PC-9 (cell line): ENCODE measurements around the gene SOAT2. TPM values are rescaled to one million over a fixed set of nuclear protein-coding genes. Genes with fewer than 3 reads are reported as not detected.

ENCODE experiments used
- BruUV-seq: library from RNA; stranded (reverse); fragments of 400-500 nt; replicated peaks from 2 replicates; lab custom pipeline; 2021; lab: Mats Ljungman, UMichigan
- CTCF ChIA-PET: fragments of 300-600 bp; sonication (Branson Sonifier 250); formaldehyde crosslinking; loops from one replicate; lab custom pipeline; 2022; ENCODE audit warnings: antibody characterized with exemption; lab: Charles Lee
- POLR2A ChIA-PET: fragments of 300-600 bp; sonication (Branson Sonifier 250); formaldehyde crosslinking; loops from one replicate; lab custom pipeline; 2022; ENCODE audit warnings: antibody characterized with exemption; ENCODE audit not compliant: unreplicated experiment; lab: Charles Lee
- DNase-seq, 2 experiments: peaks; one replicate each; pipeline versions ENCODE4 v3.0.0 to v3.0.0-alpha.2; 2015 to 2022; ENCODE audit warnings: mixed read lengths in 1 of 2
- H2AFZ ChIP-seq: fragments of 200-600 bp; sonication (generic); 2 replicates; pipeline ENCODE4 v1.8.1; 2017; ENCODE audit warnings: antibody characterized with exemption
- H3F3A ChIP-seq: fragments of 200-600 bp; sonication (generic); 2 replicates; pipeline ENCODE4 v1.8.1; 2017; ENCODE audit warnings: antibody characterized with exemption, mild to moderate bottlenecking, low read depth; ENCODE audit not compliant: insufficient read depth
- H3K27ac ChIP-seq: fragments of 200-600 bp; sonication (generic); 2 replicates; pipeline ENCODE4 v1.6.1; 2016; ENCODE audit warnings: mixed run types
- H3K27me3 ChIP-seq: fragments of 200-600 bp; sonication (generic); 2 replicates; pipeline ENCODE4 v1.6.1; 2016; ENCODE audit warnings: low read depth, mixed run types; ENCODE audit not compliant: insufficient read depth
- H3K36me3 ChIP-seq: fragments of 200-600 bp; sonication (generic); 2 replicates; pipeline ENCODE4 v1.6.1; 2016; ENCODE audit warnings: low read depth, mixed run types
- H3K4me1 ChIP-seq: fragments of 200-600 bp; sonication (generic); replicated peaks from 2 replicates; pipeline ENCODE4 v1.6.1; 2016; ENCODE audit warnings: mixed run types; ENCODE audit not compliant: insufficient read depth
- H3K4me2 ChIP-seq: fragments of 200-600 bp; sonication (generic); 2 replicates; pipeline ENCODE4 v1.6.1; 2017; ENCODE audit warnings: mixed run types
- H3K4me3 ChIP-seq: fragments of 200-600 bp; sonication (generic); 2 replicates; pipeline ENCODE4 v1.6.1; 2016; ENCODE audit warnings: mixed run types
- H3K79me2 ChIP-seq: fragments of 200-600 bp; sonication (generic); 2 replicates; pipeline ENCODE4 v1.6.1; 2017; ENCODE audit warnings: low read depth, mixed run types
- H3K9me2 ChIP-seq: fragments of 200-600 bp; sonication (generic); 2 replicates; pipeline ENCODE4 v1.8.1; 2017; ENCODE audit warnings: mild to moderate bottlenecking; ENCODE audit not compliant: insufficient read depth
- H3K9me3 ChIP-seq: fragments of 200-600 bp; sonication (generic); 2 replicates; pipeline ENCODE4 v1.8.1; 2016; ENCODE audit warnings: low read depth; ENCODE audit not compliant: insufficient read depth
- H4K20me1 ChIP-seq: fragments of 200-600 bp; sonication (generic); 2 replicates; pipeline ENCODE4 v1.8.1; 2017; ENCODE audit not compliant: insufficient read depth
- EZH2 ChIP-seq: fragments of 200-600 bp; sonication (generic); IDR thresholded peaks from 2 replicates; pipeline ENCODE4 v1.8.0; 2017; ENCODE audit warnings: antibody characterized with exemption, low read depth
- intact Hi-C: fragments of 100-400 bp; cut with micrococcal nuclease; formaldehyde crosslinking; loops from one replicate; pipeline ENCODE4 v1.10.0; 2022; ENCODE audit not compliant: unreplicated experiment
- total RNA-seq: library from RNA; stranded (reverse); gene quantifications from 2 replicates; pipeline ENCODE4 v1.2.3, GENCODE V29; 2021
- TF ChIP-seq, protein P1 (sequence below): fragments of 200-600 bp; sonication (generic); conservative IDR thresholded peaks from 2 replicates; pipeline ENCODE4 v1.6.1; 2017; ENCODE audit warnings: mixed run types, antibody characterized with exemption, mild to moderate bottlenecking, moderate library complexity

SOAT2 gene
- total RNA-seq, 1 experiment from 2014 or later, result 0.79 TPM

GRCh38 chr12:53147181-53147580 lies 43.9 kb downstream of the SOAT2 start:
- BruUV-seq, result no TSS peak
- no peaks in the 10 kb centered on the region for H3K9me3 ChIP-seq
- TF ChIP-seq EZH2, result no peak
- TF ChIP-seq, protein P1, sequence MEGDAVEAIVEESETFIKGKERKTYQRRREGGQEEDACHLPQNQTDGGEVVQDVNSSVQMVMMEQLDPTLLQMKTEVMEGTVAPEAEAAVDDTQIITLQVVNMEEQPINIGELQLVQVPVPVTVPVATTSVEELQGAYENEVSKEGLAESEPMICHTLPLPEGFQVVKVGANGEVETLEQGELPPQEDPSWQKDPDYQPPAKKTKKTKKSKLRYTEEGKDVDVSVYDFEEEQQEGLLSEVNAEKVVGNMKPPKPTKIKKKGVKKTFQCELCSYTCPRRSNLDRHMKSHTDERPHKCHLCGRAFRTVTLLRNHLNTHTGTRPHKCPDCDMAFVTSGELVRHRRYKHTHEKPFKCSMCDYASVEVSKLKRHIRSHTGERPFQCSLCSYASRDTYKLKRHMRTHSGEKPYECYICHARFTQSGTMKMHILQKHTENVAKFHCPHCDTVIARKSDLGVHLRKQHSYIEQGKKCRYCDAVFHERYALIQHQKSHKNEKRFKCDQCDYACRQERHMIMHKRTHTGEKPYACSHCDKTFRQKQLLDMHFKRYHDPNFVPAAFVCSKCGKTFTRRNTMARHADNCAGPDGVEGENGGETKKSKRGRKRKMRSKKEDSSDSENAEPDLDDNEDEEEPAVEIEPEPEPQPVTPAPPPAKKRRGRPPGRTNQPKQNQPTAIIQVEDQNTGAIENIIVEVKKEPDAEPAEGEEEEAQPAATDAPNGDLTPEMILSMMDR, result no peak
- CTCF ChIA-PET, result no interaction called here
- no peak overlapping the region for H3K4me2 ChIP-seq
- no peaks in the 10 kb centered on the region for H3K4me1 ChIP-seq
- H2AFZ ChIP-seq, result no peak overlapping the region
- H3K27me3 ChIP-seq, result no peaks in the 10 kb centered on the region
- no peak overlapping the region for H3K4me3 ChIP-seq
- no peaks in the 10 kb centered on the region for H3K36me3 ChIP-seq
- peaks cover 12% of the 10 kb centered on the region; the same call in 1 of the 2 replicates for H3F3A ChIP-seq
- no peak overlapping the region for H3K27ac ChIP-seq
- DNase-seq, result no peak
- POLR2A ChIA-PET, result no interaction called here
- intact Hi-C loops, result no loop called here
- H4K20me1 ChIP-seq, result no peaks in the 10 kb centered on the region
- H3K9me2 ChIP-seq, result no peaks in the 10 kb centered on the region
- H3K79me2 ChIP-seq, result no peaks in the 10 kb centered on the region

DNA sequence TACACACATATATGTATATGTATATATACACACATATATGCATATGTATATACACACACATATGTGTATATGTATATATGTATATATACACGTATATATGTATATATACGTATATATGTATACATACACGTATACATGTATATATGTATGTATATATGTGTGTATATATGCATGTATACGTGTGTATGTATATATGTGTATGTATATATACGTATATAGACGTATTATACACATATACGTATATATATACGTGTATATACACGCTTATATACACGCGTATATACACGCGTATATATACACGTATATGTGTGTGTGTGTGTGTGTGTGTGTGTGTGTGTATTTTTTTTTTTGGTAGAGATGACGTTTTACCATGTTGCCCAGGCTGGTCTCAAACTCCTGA lies 44.4 kb downstream of the SOAT2 start:
- no peaks in the 10 kb centered on the region for H3K9me3 ChIP-seq
- POLR2A ChIA-PET, result no interaction called here
- intact Hi-C loops, result no loop called here

DNA sequence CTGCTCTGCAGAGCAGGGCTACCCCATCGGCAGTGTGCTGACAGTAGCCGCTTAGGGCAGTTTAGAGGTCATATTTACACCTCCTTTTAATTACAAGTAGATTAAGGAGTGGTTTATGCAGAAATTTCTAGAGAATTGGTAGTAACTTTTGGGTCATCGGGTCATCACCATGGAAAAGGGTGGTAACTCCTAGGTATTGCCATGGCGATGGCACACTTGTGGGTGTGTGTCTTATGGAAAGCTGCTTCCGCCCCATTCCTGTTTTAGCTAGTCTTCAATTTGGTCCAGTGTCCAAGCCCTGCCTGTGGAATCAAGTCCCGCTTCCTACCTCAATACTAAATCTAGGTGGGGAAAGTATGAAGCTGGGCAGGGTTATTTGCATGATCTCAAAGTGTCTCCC lies 47.8 kb downstream of the SOAT2 start:
- BruUV-seq, result no TSS peak

More for the DNA sequence above, 44.4 kb downstream of the SOAT2 start:
- Histone ChIP-seq H3K4me2 (no peak overlapping the region), H3K4me1 (no peaks in the 10 kb centered on the region), H3K4me3 (no peak overlapping the region), H3K36me3 (no peaks in the 10 kb centered on the region), H3F3A (peaks cover 12% of the 10 kb centered on the region; the same call in 1 of the 2 replicates), H3K27ac (no peak overlapping the region), H4K20me1 (no peaks in the 10 kb centered on the region), H2AFZ (no peak overlapping the region), H3K9me2 (no peaks in the 10 kb centered on the region), H3K27me3 (no peaks in the 10 kb centered on the region), H3K79me2 (no peaks in the 10 kb centered on the region)
- CTCF ChIA-PET, result no interaction called here
- BruUV-seq, result no TSS peak
- no peak for TF ChIP-seq EZH2
- TF ChIP-seq, protein P1, result no peak
- no peak for DNase-seq

More for the DNA sequence above, 47.8 kb downstream of the SOAT2 start:
- Histone ChIP-seq H3K36me3 (no peaks in the 10 kb centered on the region), H2AFZ (no peak overlapping the region), H3K4me1 (no peaks in the 10 kb centered on the region), H4K20me1 (no peaks in the 10 kb centered on the region), H3K4me3 (no peak overlapping the region), H3K9me2 (no peaks in the 10 kb centered on the region), H3K9me3 (no peaks in the 10 kb centered on the region), H3F3A (peaks cover 12% of the 10 kb centered on the region; the same call in 1 of the 2 replicates), H3K27ac (no peak overlapping the region), H3K27me3 (no peaks in the 10 kb centered on the region), H3K79me2 (no peaks in the 10 kb centered on the region), H3K4me2 (no peak overlapping the region)
- intact Hi-C loops, result no loop called here
- DNase-seq, result no peak
- TF ChIP-seq, protein P1, result no peak
- TF ChIP-seq EZH2, result no peak
- POLR2A ChIA-PET, result no interaction called here
- CTCF ChIA-PET, result no interaction called here
